Sigmoid colon (tissue), 7 donors: Measurements from ENCODE around the gene C10orf53. TPM values are rescaled to one million over a fixed set of nuclear protein-coding genes. Genes with fewer than 3 reads are reported as not detected.

Source experiments
- DNase-seq: peaks from one replicate; pipeline ENCODE4 v3.0.0-alpha.2; 2019
- H3K27ac ChIP-seq, 4 donors: fragments of 200-600 bp; sonication (generic); one replicate each; pipeline ENCODE4 v1.5.1; 2016 to 2019; ENCODE audit warnings: mild to moderate bottlenecking in 1 of 4
- H3K27me3 ChIP-seq, 3 donors: fragments of 200-600 bp; sonication (generic); one replicate each; pipeline ENCODE4 v1.5.1; 2019; ENCODE audit warnings: mild to moderate bottlenecking in 1 of 3
- H3K36me3 ChIP-seq, 4 donors: fragments of 200-600 bp; sonication (generic); one replicate each; pipeline ENCODE4 v1.5.1; 2016 to 2019
- H3K4me1 ChIP-seq, 4 donors: fragments of 200-600 bp; sonication (generic); one replicate each; pipeline ENCODE4 v1.5.1; 2017 to 2019
- H3K4me3 ChIP-seq, 4 donors: fragments of 200-600 bp; sonication (generic); one replicate each; pipeline ENCODE4 v1.5.1; 2017 to 2019; ENCODE audit warnings: mild to moderate bottlenecking in 2 of 4, moderate library complexity in 1 of 4
- H3K9me3 ChIP-seq, 4 donors: fragments of 200-600 bp in 3 of 4; sonication (generic) in 3 of 4; one replicate each; pipeline versions ENCODE4 v1.5.1 to v1.6.1; 2013 to 2019
- CTCF ChIP-seq, 4 experiments: fragments of 450-650 bp in 3 of 4; fragments of 200-600 bp in 1 of 4; IDR thresholded peaks; one replicate each; pipeline ENCODE4 v1.5.1; 2016 to 2019; ENCODE audit warnings: antibody characterized with exemption in 4 of 4, mild to moderate bottlenecking in 3 of 4, moderate library complexity in 2 of 4
- EP300 ChIP-seq, 4 donors: sonication (generic); formaldehyde crosslinking; IDR thresholded peaks; one replicate each; pipeline ENCODE4 v1.6.1; 2017; ENCODE audit warnings: antibody characterized with exemption in 4 of 4
- POLR2A ChIP-seq, 2 donors: fragments of 450-650 bp; IDR thresholded peaks; one replicate each; pipeline ENCODE4 v1.6.1; 2016; ENCODE audit warnings: antibody characterized with exemption in 2 of 2, mild to moderate bottlenecking in 2 of 2, moderate library complexity in 2 of 2
- POLR2AphosphoS5 ChIP-seq, 4 donors: sonication (generic); formaldehyde crosslinking; IDR thresholded peaks; one replicate each; pipeline ENCODE4 v1.6.1; 2017; ENCODE audit warnings: antibody characterized with exemption in 4 of 4
- WGBS, 2 donors: extraction: QIAGEN DNeasy Blood & Tissue Kit; methylation state at CpG; one replicate each; pipeline ENCODE4 v1.1.7; 2013; 5-methylcytosine and 5-hydroxymethylcytosine counted together
- intact Hi-C: fragments of 100-400 bp; cut with DNase I; formaldehyde crosslinking; loops from one replicate; pipeline ENCODE4 v1.15.1; 2023
- polyA plus RNA-seq, 3 donors: library from polyadenylated mRNA; stranded (reverse); fragments of 200-250 nt; gene quantifications; one replicate each; pipeline ENCODE4 v1.2.3, GENCODE V29; 2013
- total RNA-seq, 4 donors: library from RNA; depleted of rRNA; stranded (reverse); fragments of >200 nt; gene quantifications; one replicate each; pipeline ENCODE4 v1.1.0, GENCODE V29; 2016
- donor health status: healthy with polysubstance abuse.
- donor health status: Bipolar disorder and iron deficiency.
- donor health status: healthy.

The C10orf53 gene
- total and polyA plus RNA-seq, 7 donors = not detected

GRCh38 chr10:49666054-49666615, 13.3 kb upstream of the C10orf53 start:
- 11 to 46% methylated on average over 2 of the region's 2 CpGs for WGBS, 2 donors
- no peak for TF ChIP-seq POLR2A (IDR thresholded peaks at IDR 0.05)
- no peak for TF ChIP-seq POLR2AphosphoS5 (IDR thresholded peaks at IDR 0.05)
- no peak for TF ChIP-seq EP300 (IDR thresholded peaks at IDR 0.05)
- no peak for TF ChIP-seq CTCF (IDR thresholded peaks at IDR 0.05)
- Histone ChIP-seq H3K4me3 (no peak overlapping the region), H3K36me3 (no peaks in the 10 kb centered on the region), H3K9me3 (peaks cover 0 to 4% (median 0%) of the 10 kb centered on the region in 4 donors), H3K27ac (no peak overlapping the region), H3K27me3 (no peaks in the 10 kb centered on the region), H3K4me1 (no peaks in the 10 kb centered on the region)
- intact Hi-C loops = no loop called here
- DNase-seq = no peak

GRCh38 chr10:49666685-49667084, 12.8 kb upstream of the C10orf53 start:
- no peak overlapping the region for H3K27ac ChIP-seq
- H3K27me3 ChIP-seq = no peaks in the 10 kb centered on the region
- H3K4me3 ChIP-seq = no peak overlapping the region
- H3K9me3 ChIP-seq = peaks cover 0 to 4% (median 0%) of the 10 kb centered on the region in 4 donors
- no peaks in the 10 kb centered on the region for H3K4me1 ChIP-seq
- no peaks in the 10 kb centered on the region for H3K36me3 ChIP-seq
- intact Hi-C loops = no loop called here
- DNase-seq = no peak
- 87% methylated on average over 5 of the region's 5 CpGs for WGBS, 2 donors
- no peak for TF ChIP-seq CTCF (IDR thresholded peaks at IDR 0.05)

- intact Hi-C loops = no loop called here
- Histone ChIP-seq H3K9me3 (peaks cover 0 to 4% (median 0%) of the 10 kb centered on the region in 4 donors), H3K27me3 (no peaks in the 10 kb centered on the region), H3K4me3 (no peak overlapping the region), H3K36me3 (no peaks in the 10 kb centered on the region), H3K4me1 (no peaks in the 10 kb centered on the region), H3K27ac (no peak overlapping the region)
- no peak for DNase-seq
- TF ChIP-seq POLR2A (IDR thresholded peaks at IDR 0.05) (no peak), POLR2AphosphoS5 (IDR thresholded peaks at IDR 0.05) (no peak), EP300 (IDR thresholded peaks at IDR 0.05) (no peak), CTCF (IDR thresholded peaks at IDR 0.05) (no peak)
- 45 to 69% methylated on average over 2 of the region's 2 CpGs for WGBS, 2 donors
Observed at GRCh38 chr10:49667991-49668390, 11.5 kb upstream of the C10orf53 start.

- 73 to 76% methylated on average over 6 of the region's 6 CpGs for WGBS, 2 donors
- Histone ChIP-seq H3K27me3 (no peaks in the 10 kb centered on the region), H3K36me3 (no peaks in the 10 kb centered on the region), H3K27ac (no peak overlapping the region), H3K4me3 (no peak overlapping the region), H3K4me1 (no peaks in the 10 kb centered on the region), H3K9me3 (peaks cover 0 to 4% (median 0%) of the 10 kb centered on the region in 4 donors)
- intact Hi-C loops = no loop called here
- DNase-seq = no peak
- TF ChIP-seq CTCF (IDR thresholded peaks at IDR 0.05) = no peak
- no peak for TF ChIP-seq POLR2AphosphoS5 (IDR thresholded peaks at IDR 0.05)
- no peak for TF ChIP-seq POLR2A (IDR thresholded peaks at IDR 0.05)
- no peak for TF ChIP-seq EP300 (IDR thresholded peaks at IDR 0.05)
Observed at GRCh38 chr10:49668684-49669083, 10.8 kb upstream of the C10orf53 start.
